ENCODE measurements around the gene BRSK2. TPM values are rescaled to one million over a fixed set of nuclear protein-coding genes. Genes with fewer than 3 reads are reported as not detected.

BRSK2 gene
- total and polyA plus RNA-seq, 4 donors, result 0.35 to 0.56 (median 0.52) TPM

- no peaks in the 10 kb centered on the region for H3K27me3 ChIP-seq (ENCODE audit: control insufficient read depth in 3 of 3, insufficient read depth in 3 of 3, low read length in 2 of 3)
- H3K9me3 ChIP-seq (ENCODE audit: control insufficient read depth in 4 of 4, insufficient read depth in 3 of 4, low read length in 3 of 4), result peaks cover 0 to 9% (median 0%) of the 10 kb centered on the region in 4 donors
- WGBS, 2 donors, result 83 to 88% methylated on average over 20 of the region's 20 CpGs
- no peak for TF ChIP-seq CTCF (IDR thresholded peaks at IDR 0.05; ENCODE audit: control extremely low read depth, extremely low read depth)
- no peaks in the 10 kb centered on the region for H3K36me3 ChIP-seq (ENCODE audit: control insufficient read depth in 4 of 4, insufficient read depth in 4 of 4, low read length in 4 of 4)
- peaks cover 0 to 5% (median 0%) of the 10 kb centered on the region in 5 donors for H3K4me1 ChIP-seq (ENCODE audit: control insufficient read depth in 5 of 5, insufficient read depth in 5 of 5, low read length in 5 of 5)
- H3K4me3 ChIP-seq, result no peak overlapping the region
- no peak for DNase-seq
- H3K9ac ChIP-seq (ENCODE audit: insufficient read depth in 1 of 2, low read length in 2 of 2), result no peak overlapping the region
- no peak overlapping the region for H3K27ac ChIP-seq (ENCODE audit: low read depth in 1 of 2, low read length in 1 of 2)
- no peak for ATAC-seq (ENCODE audit: insufficient read depth, low FRiP score)
These were observed 29.4 kb upstream of the BRSK2 start for GRCh38 chr11:1360181-1360834.

- DNase-seq (no peak), ATAC-seq (ENCODE audit: insufficient read depth, low FRiP score) (no peak)
- H3K4me1 ChIP-seq (ENCODE audit: control insufficient read depth in 5 of 5, insufficient read depth in 5 of 5, low read length in 5 of 5), result peaks cover 0 to 5% (median 0%) of the 10 kb centered on the region in 5 donors
- WGBS, 2 donors, result 84 to 88% methylated on average over 16 of the region's 16 CpGs
- H3K9ac ChIP-seq (ENCODE audit: insufficient read depth in 1 of 2, low read length in 2 of 2), result no peak overlapping the region
- no peak overlapping the region for H3K4me3 ChIP-seq
- peaks cover 0 to 14% (median 0%) of the 10 kb centered on the region in 4 donors for H3K9me3 ChIP-seq (ENCODE audit: control insufficient read depth in 4 of 4, insufficient read depth in 3 of 4, low read length in 3 of 4)
- no peaks in the 10 kb centered on the region for H3K27me3 ChIP-seq (ENCODE audit: control insufficient read depth in 3 of 3, insufficient read depth in 3 of 3, low read length in 2 of 3)
- H3K36me3 ChIP-seq (ENCODE audit: control insufficient read depth in 4 of 4, insufficient read depth in 4 of 4, low read length in 4 of 4), result no peaks in the 10 kb centered on the region
- no peak for TF ChIP-seq CTCF (IDR thresholded peaks at IDR 0.05; ENCODE audit: control extremely low read depth, extremely low read depth)
- H3K27ac ChIP-seq (ENCODE audit: low read depth in 1 of 2, low read length in 1 of 2), result no peak overlapping the region
These were observed 28.8 kb upstream of the BRSK2 start for GRCh38 chr11:1360835-1361357.

GRCh38 chr11:1361882-1362281 is 27.9 kb upstream of the BRSK2 start:
- ATAC-seq (ENCODE audit: insufficient read depth, low FRiP score) (no peak), DNase-seq (no peak)
- Histone ChIP-seq H3K27ac (ENCODE audit: low read depth in 1 of 2, low read length in 1 of 2) (no peak overlapping the region), H3K36me3 (ENCODE audit: control insufficient read depth in 4 of 4, insufficient read depth in 4 of 4, low read length in 4 of 4) (no peaks in the 10 kb centered on the region), H3K9ac (ENCODE audit: insufficient read depth in 1 of 2, low read length in 2 of 2) (no peak overlapping the region), H3K4me3 (no peak overlapping the region), H3K4me1 (ENCODE audit: control insufficient read depth in 5 of 5, insufficient read depth in 5 of 5, low read length in 5 of 5) (peaks cover 0 to 5% (median 0%) of the 10 kb centered on the region in 5 donors), H3K27me3 (ENCODE audit: control insufficient read depth in 3 of 3, insufficient read depth in 3 of 3, low read length in 2 of 3) (no peaks in the 10 kb centered on the region), H3K9me3 (ENCODE audit: control insufficient read depth in 4 of 4, insufficient read depth in 3 of 4, low read length in 3 of 4) (peaks cover 0 to 17% (median 0%) of the 10 kb centered on the region in 4 donors)
- 73 to 82% methylated on average over 7 of the region's 7 CpGs for WGBS, 2 donors
- TF ChIP-seq CTCF (IDR thresholded peaks at IDR 0.05; ENCODE audit: control extremely low read depth, extremely low read depth), result no peak

Data from lung (tissue), 12 donors.